ENCODE results near the gene SV2C.

SV2C gene

GRCh38 chr5:76388791-76389512, 305.8 kb downstream of the SV2C start:
- no peak for DNase-seq

GRCh38 chr5:76389513-76390154, 306.5 kb downstream of the SV2C start:
- no peak for DNase-seq

- no peak for DNase-seq
These were observed 307.8 kb downstream of the SV2C start for GRCh38 chr5:76391014-76391413.

DNA sequence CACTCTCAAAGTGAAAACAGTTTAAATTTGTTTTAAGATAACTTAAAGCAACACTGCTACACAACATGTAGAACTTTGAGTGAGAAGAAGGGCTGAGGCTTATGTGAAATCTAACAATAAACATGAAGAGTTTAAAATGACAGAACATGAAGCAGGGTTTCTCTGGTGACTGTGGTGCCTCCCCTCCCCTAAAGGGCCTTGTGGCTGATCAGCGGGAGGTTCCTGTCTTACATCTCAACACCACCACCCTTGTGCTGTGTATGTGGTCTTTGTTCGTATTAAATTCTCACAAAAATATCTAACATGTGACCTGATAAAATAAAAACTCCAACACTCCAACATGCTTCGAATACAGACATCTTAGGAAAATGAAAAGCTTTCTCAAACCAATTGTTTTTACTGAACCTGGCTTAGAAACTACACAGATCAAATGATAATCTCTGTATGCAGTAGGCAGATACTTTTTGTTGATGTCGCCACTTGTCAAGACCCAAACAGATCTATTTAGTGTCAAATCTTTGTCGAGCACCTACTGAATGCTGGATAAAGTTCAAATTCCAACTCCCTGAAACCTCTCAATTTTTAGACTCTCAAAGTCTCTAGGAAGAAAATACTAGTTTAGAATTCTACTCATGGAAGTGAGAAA, 310.0 kb downstream of the SV2C start:
- no peak for DNase-seq

DNA sequence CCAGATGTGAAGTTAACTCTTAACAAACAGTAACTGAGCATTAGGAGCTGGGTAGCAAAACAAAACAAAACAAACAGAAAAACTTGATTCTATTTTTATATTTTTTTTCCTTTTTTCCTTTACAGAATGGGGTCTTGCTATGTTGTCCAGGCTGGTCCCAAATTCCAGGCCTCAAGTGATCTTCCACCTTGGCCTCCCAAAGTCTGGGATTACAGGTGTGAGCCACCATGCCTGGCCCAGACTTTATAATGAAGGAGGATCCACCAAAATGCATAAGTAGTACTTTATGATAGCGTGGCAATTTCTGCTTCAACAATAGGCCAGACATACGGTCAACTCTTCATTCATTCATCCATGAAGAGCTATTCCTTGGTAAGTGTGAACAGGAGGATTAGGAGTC, 314.0 kb downstream of the SV2C start:
- no peak for DNase-seq

GRCh38 chr5:76399268-76399667, 316.1 kb downstream of the SV2C start:
- no peak for DNase-seq

DNA sequence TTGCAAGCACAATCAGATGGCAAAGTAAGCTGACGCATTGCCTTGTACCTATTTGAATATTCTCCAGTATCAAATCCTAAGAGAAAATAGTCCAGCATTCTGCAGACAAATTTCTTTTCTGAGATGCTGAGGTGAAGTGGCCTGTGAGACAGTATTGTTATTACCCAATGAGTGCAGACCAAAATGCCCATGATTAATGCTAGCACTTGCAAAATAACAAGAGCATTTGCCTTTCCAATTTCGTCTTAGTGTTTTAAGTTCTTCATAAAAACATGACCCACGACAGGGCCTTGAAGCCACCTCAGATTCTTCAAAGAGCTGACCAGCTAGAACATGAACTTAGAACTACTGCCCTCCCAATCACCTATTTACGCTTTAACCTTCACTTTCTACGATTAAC, 317.3 kb downstream of the SV2C start:
- DNase-seq: no peak

GRCh38 chr5:76401801-76402250, 318.6 kb downstream of the SV2C start:
- no peak for DNase-seq

GRCh38 chr5:76402251-76402885, 319.2 kb downstream of the SV2C start:
- peak; percentile 25 to 35 for DNase-seq

DNA sequence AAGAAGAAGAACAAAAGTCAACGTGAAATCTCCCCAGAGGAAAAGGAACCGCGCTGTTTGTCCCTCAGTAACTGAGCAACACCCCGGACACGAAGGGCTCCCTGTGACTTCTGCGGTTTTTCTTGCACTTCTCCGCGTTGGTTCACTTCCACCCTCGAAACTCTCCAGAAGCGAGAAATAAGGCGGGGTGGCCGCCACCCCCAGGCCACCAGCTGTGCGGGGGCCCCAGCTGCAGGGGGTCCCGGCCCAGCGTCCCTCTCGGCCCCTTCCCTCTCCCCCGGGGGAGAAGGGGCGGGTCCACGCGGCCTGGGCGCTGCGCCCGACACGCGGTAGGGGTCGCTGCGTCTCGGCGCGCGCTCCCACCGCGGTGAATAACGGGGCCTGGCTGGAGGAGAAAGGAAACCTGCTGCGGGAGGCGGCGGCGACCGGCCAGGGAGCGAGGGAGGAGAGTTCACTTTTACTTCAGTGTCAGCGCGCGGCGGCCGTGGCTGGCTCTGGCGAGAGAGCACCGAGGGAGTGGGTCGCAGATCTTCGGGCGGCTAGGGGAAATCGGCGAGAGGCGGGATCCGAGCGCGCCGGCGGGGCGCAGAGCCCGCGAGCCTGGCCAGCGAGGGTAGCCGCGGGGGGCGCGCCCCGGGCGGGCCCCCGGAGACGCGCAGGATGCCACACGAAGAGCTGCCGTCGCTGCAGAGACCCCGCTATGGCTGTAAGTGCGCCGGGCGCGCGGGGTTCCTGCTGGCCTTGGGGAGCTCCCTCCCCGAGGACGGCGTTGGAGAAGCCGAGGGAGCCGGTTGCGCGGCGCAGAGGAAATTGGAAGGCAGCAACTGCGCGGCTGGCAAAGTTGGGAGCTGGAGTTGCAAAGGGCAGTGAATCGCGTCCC, 319.9 kb downstream of the SV2C start, which contains the start of gene IQGAP2:
IQGAP2 (plus strand) TSS at position 400 of the 880 bp plus-strand sequence; CDS start at position 661, 261 bp downstream.
- DNase-seq: peak; percentile 35 to 68

Data from NCI-H1930 (cell line).